8988T (cell line): ENCODE data around the gene IPO8.
"Not testable (repeated sequence)": the region's sequence is repeated elsewhere in the genome, so short reads cannot be mapped to it uniquely, and the experiment has no call there.

Experiments used
- DNase-seq: peaks from one replicate; pipeline ENCODE4 v3.0.0; 2011

The IPO8 gene

DNA sequence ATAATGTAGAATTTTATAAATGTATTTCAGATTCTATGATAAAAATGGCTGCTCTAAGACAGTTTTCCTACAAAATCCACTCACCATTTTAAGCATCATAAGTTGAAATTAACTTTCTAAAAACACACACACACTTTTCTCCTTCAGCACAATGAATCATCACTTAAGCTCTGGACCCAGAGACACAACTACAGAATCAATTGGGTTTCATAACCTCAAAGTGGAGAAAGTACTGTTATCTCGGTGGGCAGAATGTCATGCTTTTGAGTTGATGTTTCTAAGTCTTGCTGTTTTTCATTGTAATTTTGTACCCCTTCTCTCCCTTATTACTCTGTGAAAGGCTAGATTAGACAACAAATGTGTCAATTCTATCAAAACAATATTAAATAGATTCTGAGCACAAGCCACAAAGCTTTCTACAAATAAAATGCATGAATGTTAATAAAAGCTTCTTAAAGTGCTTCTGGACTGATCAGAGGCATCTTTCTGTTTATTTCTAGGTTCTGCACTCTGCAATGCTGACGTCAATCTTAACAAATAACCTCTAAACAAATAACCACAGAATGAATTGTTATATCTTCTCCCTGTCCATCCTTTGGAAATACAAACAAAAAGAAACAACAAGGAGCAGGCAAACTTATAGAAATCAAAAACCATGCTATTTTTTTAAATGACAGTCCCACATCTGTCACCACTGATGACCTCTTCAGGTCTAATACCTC lies 8.2 kb downstream of the IPO8 start:
- no peak for DNase-seq

DNA sequence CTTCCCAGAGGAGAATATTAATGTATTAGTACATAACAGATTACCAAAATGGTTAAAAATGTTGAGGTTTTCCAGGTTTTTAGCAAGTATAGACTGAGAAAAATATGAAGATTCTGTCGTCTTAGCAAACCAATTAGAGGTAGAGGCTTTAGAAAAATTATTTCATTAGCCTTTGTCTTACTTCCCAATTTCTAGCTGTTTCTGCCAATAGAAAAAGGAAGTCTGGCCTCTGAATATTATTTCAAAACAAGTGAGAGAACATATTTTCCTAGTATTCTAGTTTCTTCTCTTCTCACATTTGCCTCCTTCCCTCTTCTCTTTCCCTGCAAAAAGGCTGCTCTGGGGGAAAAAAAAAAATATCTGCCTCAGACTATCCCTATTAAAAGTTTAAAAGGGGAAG lies 16.4 kb downstream of the IPO8 start:
- no peak for DNase-seq

GRCh38 chr12:30678221-30678620 lies 17.4 kb downstream of the IPO8 start:
- DNase-seq, result no peak

- DNase-seq, result no peak
These were observed 34.5 kb downstream of the IPO8 start for GRCh38 chr12:30661210-30661609.

GRCh38 chr12:30652034-30652696 lies 43.5 kb downstream of the IPO8 start:
- no peak for DNase-seq

GRCh38 chr12:30646821-30647220 lies 48.8 kb downstream of the IPO8 start:
- no peak for DNase-seq

DNA sequence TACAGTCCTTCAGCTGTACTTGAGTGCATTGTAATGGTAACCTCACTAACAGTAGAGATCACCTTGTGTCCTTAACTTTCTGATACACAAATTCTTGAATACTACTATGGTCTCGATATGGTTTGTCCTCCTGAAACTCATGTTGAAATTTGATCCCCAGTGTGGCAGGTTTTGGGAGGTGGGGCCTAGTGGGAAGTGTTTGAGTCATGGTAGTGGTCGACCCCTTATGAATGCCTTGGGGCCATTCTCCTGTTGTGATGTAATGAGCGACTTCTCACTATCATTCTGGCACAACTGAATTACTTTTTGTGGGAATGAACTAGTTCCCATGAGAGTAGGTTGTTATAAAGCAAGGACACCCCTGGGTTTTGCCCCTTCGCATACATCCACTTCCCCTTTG lies 52.3 kb downstream of the IPO8 start:
- DNase-seq, result no peak

DNA sequence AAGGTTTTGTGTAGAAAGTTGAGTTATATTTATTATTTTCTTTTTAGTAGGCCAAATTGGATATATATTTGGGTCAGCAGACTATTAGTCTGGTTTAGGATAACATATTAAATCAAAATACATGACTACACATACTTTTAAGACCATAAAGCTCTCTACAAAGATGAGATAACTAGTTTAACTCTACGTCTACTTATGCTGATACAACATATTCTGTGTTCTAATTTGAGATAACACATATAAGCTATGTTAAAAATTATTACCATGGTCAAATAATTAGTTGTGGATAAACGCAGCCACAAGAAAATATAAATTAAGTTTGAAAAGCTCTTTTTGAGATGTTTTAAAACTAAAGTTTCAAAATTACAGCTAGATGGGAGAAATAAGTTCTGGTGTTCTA lies 55.3 kb downstream of the IPO8 start:
- DNase-seq, result no peak

- DNase-seq, result no peak
These were observed 60.3 kb downstream of the IPO8 start for GRCh38 chr12:30635385-30635784.

GRCh38 chr12:30631740-30632139 lies 63.9 kb downstream of the IPO8 start:
- no peak for DNase-seq

GRCh38 chr12:30630979-30631285 lies 64.7 kb downstream of the IPO8 start:
- DNase-seq, result no peak

DNA sequence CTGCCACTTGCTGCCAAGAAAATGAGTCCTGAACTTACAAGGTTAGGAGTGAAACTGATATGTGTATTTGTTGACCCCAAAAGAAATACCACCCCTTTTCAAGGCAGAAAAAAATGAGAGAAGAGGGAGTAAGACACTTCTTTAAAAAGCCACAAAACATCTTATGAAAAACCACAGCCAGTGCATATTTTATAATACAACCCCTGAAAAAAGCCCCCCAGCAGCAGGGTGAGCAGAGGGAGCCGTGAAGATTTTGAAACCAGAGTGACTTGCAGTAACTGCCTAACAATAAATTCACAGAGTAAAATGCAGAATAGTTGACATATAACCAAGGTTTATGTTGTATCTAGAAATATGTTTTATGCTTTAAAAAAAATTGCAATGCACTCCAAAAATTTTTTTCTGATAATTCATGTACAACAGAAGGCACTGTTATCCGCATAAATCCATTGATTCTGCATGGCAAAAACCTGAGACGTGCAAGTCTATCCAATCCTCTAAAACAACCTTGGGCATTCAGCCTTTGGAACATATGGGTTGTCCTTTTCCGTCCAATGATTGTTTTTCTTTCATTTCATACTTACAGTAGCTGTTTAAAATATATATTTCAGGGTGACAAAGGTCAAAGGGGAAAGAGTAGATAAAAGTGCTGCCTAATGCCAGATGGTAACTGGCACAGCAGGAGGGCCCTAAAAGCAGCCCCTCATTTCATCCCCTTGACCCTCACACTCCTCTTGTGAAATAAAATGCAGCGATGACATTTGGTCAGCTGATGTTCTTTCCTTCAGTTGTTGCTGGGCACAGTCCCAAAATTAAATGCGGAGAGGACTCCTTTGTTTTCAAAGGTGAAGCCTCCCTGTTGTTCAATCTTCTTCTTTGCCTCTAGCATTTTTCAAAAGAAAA lies 65.3 kb downstream of the IPO8 start:
- no peak for DNase-seq

DNA sequence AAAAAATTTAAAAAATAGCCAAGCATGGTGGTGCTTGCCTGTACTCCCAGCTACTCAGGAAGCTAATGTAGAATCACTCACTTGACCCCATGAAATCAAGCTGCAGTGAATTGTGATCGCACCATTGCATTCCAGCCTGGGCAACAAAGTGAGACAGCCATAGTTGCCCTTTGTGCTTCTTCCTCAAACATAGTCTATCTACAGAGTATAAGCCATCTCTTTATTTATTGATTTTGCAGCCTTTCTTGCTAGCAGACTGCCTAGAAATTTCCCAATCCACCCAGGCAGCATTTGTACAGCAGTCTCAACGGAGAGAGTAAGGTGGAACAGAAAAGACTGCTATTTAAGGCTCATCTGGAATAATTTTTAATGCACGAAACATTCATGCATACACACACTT lies 68.8 kb downstream of the IPO8 start:
- no peak for DNase-seq

DNA sequence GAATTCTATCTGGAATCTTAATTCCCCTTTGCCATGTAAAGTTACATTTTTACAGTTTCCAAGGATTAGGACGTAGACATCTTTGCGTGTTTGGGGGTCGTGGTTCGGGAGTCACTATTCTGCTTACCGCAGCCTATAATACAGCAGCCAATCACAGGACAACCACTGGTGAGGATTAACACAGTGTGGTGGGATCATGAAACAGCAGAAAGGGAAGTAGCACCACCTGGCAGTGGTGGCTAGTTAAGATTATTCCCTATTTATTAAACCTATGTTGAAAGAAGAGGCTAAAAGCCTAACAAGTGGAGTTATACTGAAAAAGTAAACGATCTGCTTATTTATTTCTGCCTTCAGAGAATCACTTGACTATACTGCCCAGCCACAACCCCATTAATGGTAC lies 71.7 kb downstream of the IPO8 start:
- DNase-seq, result no peak

- no peak for DNase-seq
These were observed 73.2 kb downstream of the IPO8 start for GRCh38 chr12:30622509-30622908.

- not testable (repeated sequence) for DNase-seq
These were observed 73.9 kb downstream of the IPO8 start for GRCh38 chr12:30621663-30622241.

GRCh38 chr12:30617346-30618016 lies 78.2 kb downstream of the IPO8 start:
- no peak for DNase-seq

DNA sequence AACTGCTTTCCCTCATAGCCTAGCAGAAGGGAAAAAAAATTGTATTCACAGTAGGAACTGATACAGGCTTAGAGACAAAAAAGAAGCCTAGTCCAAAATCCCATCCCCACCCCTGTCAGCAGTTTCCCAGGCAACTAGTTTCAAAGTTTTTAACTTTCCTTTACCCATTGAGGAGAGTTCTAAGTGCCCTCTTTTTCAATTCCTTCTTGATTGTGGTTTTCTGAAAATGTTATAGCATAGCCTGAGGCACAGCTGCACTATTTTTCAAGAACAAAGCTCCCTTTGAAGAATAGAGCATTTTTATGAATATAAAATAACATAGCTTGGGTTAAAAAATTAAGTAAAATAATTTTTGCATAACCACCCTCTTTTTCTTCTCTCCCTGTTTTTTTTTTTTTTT lies 81.6 kb downstream of the IPO8 start:
- no peak for DNase-seq

- no peak for DNase-seq
These were observed 82.4 kb downstream of the IPO8 start for GRCh38 chr12:30613119-30613830.

- DNase-seq, result no peak
These were observed 85.0 kb downstream of the IPO8 start for GRCh38 chr12:30610718-30611117.

DNA sequence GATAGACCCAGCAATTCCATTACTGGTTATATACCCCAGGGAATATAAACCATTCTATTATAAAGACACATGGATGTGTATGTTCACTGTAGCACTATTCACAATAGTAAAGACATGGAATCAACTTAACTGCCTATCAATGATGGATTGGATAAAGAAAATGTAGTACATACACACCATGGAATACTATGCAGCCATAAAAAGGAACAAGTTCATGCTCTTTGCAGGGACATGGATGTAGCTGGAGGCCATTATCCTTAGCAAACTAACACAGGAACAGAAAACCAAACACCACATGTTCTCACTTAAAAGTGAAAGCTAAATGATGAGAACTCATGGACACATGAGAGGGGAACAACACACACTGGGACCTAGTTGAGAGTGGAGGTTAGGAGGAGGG lies 85.8 kb downstream of the IPO8 start:
- DNase-seq, result not testable (repeated sequence)

- DNase-seq, result not testable (repeated sequence)
These were observed 91.4 kb downstream of the IPO8 start for GRCh38 chr12:30604302-30604701.
